ENCODE results near the gene VWDE. TPM values are rescaled to one million over a fixed set of nuclear protein-coding genes. Genes with fewer than 3 reads are reported as not detected.
"Not testable (repeated sequence)": the region's sequence is repeated elsewhere in the genome, so short reads cannot be mapped to it uniquely, and the experiment has no call there.

The VWDE gene
- not detected in 2 replicates for total RNA-seq (2014; rRNA removed; shearing (Covaris generic); ENCODE audit: low replicate concordance)

DNA sequence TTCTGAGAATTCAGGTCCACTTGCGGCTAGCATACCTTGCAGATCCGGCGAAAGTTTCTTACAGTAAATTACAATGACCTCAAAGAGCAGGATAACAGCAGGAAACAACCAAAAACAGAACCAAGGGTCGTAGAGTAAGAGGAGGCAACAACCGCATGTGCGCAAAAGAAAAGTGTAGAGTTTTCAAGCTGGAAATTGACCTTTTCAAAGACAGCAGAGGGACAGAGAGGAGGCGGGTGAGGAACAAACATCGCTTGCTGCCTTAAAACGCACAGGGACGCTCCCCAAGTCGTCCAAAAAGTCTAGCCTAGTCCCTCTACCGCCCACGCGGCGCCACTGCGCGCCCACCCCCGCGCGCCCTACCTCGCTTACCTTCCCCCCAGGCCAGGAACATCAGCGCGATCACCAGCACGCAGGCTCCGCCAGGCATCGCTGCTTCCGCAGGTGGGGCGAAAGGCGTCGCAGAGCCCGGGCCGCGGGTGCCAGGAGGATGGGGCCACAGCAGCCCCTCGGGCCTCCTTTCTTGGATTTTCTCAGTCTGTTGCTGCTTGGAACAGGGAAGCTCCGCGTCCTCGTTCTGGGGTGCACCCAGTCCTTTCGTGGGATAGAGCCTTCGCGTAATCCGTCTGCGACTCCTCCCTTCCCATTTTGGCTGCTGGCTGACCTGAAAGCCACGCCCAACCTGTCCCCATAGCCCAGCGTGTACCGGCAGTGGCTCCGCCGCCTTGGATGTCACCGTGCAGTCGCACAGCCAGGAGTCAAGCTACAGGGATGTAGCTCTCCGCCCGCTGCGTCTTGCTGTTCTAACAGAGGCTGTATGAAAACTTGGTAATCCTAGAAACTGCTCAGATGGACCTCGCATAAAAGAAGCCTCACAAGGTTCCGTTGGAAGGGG lies at the start of gene VWDE:
Gene VWDE (minus strand): TSS at position 579 of the 895 bp plus-strand sequence. CDS start 149 bp downstream, at position 430.
- peak; percentile 2 for DNase-seq
- H3K27me3 ChIP-seq: peaks cover 35% of the 10 kb centered on the region
- H3K4me3 ChIP-seq: peak within 1 kb of the TSS; percentile 20
- H3K36me3 ChIP-seq: no peaks in the 10 kb centered on the region
- no peaks in the 10 kb centered on the region; the same call in 1 of the 2 replicates for H3K9me3 ChIP-seq

DNA sequence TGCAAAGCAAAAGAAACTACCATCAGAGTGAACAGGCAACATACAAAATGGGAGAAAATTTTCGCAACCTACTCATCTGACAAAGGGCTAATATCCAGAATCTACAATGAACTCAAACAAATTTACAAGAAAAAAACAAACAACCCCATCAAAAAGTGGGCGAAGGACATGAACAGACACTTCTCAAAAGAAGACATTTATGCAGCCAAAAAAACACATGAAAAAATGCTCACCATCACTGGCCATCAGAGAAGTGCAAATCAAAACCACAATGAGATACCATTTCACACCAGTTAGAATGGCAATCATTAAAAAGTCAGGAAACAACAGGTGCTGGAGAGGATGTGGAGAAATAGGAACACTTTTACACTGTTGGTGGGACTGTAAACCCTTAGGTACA lies 49.5 kb upstream of the VWDE start:
- not testable (repeated sequence) for H3K9me3 ChIP-seq, H3K27me3 ChIP-seq, H3K4me3 ChIP-seq, H3K36me3 ChIP-seq, DNase-seq

DNA sequence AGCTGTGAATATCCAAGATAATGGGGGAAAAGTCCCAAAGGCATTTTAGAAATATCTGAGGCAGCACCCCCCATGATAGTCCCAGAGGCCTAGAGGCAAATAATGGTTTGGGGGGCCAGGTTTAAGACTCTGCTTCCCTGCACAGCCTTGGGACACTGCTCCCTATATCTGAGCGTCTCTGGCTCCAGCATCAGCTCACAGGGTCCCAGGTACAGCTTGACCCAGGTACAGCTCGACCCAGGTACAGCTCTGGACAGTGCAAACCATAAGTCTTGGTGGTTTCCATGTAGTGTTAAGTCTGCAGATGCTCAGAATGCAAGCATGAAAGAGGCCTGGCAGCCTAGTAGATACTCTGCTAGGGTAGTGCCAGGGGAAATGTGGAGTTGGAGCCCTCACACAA lies 47.0 kb upstream of the VWDE start:
- Histone ChIP-seq H3K27me3 (no peaks in the 10 kb centered on the region; the same call in 1 of the 2 replicates), H3K9me3 (no peaks in the 10 kb centered on the region), H3K36me3 (no peaks in the 10 kb centered on the region), H3K4me3 (no peak overlapping the region)
- DNase-seq: no peak

DNA sequence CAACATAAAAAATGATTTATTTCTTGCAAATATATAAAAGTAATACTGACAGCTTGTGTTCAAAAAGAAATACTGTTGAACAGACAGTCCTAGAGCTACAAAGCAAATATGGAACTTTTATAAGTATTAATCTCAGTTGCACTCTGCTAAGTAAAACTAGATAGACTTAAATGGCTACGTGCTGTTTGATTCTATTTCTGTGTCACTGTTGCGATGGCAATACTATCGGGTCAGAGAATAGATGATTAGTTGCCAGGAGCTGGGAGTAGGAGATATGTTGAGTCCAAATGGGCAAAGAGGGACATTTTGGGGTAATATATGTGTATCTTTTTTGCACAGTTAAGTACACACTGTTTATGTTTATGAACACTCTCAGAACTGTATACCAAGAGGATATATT lies 41.1 kb upstream of the VWDE start:
- Histone ChIP-seq H3K36me3 (no peaks in the 10 kb centered on the region), H3K4me3 (no peak overlapping the region), H3K9me3 (no peaks in the 10 kb centered on the region), H3K27me3 (no peaks in the 10 kb centered on the region; the same call in 1 of the 2 replicates)
- no peak for DNase-seq

DNA sequence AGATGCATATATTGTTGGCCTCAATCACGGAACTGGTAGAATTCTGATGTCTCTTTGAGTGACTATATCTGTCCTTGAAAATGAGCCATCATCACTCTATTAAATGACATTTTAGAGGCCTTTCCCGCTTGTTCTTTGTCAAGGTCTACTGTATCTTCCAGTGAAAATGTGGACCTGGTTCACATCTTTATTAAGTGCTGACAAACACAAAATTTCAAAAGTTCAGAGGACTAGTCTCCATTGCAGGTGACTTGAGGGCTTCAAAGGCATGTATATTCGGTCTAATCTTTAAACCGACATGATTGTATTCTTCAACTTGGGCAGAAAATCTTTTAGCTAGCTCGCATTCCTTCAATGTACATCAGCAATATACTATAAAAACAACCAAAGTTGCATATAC lies 36.6 kb upstream of the VWDE start:
- Histone ChIP-seq H3K4me3 (no peak overlapping the region), H3K36me3 (no peaks in the 10 kb centered on the region), H3K9me3 (no peaks in the 10 kb centered on the region), H3K27me3 (no peaks in the 10 kb centered on the region; the same call in 1 of the 2 replicates)
- DNase-seq: no peak

DNA sequence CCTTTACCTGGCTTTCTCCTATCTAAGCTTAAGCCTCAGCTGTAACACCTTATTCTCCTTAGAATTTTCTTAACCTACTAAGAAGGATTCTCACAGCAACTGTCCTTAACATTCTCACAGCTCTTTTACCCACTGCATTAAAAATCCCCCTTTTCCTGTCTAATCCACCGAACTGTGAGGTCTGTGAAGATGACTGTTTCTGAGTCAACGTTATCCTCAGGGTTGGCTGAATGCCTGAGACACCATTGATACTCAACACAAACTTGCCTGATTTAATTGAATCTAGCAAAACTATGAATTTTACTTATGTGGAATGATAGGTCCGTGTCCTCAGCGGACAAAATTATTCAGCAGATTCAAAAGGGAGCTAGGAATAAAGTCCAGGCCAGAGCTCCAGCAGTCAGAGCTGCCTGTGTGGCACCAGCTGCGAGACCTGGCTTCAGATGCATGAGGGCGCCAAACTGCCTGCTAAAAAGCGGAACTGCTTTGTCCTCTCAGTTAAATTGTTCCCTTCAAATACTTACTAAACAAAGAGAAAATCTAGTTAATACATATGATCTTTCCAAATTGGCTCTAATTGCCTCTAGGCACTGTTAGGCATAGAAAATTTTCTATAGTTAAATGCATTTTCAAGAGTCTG lies 33.4 kb upstream of the VWDE start:
- Histone ChIP-seq H3K9me3 (no peaks in the 10 kb centered on the region), H3K36me3 (no peaks in the 10 kb centered on the region)
- peak; percentile 31 for DNase-seq

DNA sequence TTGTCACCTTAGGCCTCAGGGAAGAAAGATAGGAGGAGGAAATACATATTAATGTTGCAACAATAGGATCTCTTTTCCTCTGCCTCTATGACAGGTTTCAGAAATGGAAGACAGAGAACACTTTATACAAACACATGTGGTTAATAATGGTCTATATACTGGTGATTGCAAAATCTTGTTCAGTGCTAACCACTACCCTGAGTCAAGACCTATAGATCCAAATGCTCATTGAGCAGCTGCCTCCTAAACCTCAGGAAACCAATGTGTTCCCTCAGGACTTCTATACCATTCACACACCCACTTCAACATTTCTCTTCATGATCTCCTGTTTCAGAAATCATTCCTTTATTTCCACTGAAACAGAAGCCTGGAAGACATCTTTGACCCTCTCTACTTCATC lies 32.5 kb upstream of the VWDE start:
- DNase-seq: no peak
- Histone ChIP-seq H3K4me3 (no peak overlapping the region), H3K27me3 (no peaks in the 10 kb centered on the region; the same call in 1 of the 2 replicates), H3K36me3 (no peaks in the 10 kb centered on the region), H3K9me3 (no peaks in the 10 kb centered on the region)

More for the DNA sequence above, 33.4 kb upstream of the VWDE start:
- no peak overlapping the region for H3K4me3 ChIP-seq
- H3K27me3 ChIP-seq: no peaks in the 10 kb centered on the region; the same call in 1 of the 2 replicates

DNA sequence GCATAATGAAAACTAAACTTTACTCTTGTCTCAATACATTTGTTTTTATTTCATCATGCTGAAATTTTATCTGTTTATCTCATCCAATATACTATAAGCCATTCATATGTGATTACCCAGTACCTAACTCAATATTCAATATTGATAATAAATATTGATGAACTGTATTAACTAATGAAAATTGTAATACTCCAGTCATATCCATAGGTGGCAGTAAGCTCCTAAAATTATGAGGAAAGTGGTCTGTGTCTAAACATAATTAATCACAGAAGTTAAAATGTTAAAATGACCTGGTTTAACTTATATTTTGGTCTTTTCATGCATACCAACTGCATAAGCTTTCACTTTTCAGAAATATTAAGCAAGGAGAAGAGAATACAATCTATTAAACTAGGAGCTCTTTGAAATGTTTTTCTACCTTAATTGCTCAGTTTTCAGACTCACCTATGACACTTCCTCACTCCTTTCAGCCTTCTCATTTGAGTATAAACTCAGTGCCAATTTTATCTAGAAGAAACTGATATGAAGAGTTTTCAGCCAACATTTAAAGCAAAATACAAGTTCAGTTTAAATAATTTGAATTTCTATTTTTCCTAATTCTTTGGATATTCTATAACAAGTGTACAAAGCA lies 30.5 kb upstream of the VWDE start:
- no peaks in the 10 kb centered on the region for H3K9me3 ChIP-seq
- H3K4me3 ChIP-seq: no peak overlapping the region
- H3K36me3 ChIP-seq: no peaks in the 10 kb centered on the region
- no peak for DNase-seq
- no peaks in the 10 kb centered on the region; the same call in 1 of the 2 replicates for H3K27me3 ChIP-seq

DNA sequence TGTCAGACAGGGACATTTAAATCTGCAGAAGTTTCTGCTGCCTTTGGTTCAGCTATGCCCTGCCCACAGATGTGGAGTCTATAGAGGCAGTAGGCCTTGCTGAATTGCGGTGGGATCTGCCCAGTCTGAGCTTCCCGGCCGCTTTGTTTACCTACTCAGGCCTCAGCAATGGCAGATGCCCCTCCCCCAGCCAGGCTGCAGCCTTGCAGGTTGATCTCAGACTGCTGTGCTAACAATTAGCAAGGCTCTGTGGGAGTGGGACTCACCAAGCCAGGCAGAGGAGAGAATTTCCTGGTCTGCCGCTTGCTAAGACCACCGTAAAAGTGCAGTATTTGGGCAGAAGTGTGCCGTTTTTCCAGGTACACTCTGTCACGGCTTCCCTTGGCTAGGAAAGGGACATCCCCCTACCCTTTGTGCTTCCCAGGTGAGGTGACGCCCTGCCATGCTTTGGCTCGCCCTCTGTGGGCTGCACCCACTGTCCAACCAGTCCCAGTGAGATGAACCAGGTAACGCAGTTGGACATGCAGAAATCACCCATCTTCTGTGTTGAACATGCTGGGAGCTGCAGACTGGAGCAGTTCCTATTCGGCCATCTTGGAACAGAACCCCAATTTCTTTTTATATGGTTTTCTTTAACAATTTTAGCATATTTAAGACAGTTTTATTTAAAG lies 28.4 kb upstream of the VWDE start:
- Histone ChIP-seq H3K27me3 (no peaks in the 10 kb centered on the region), H3K4me3 (no peak overlapping the region), H3K9me3 (no peaks in the 10 kb centered on the region), H3K36me3 (no peaks in the 10 kb centered on the region)
- no peak for DNase-seq

DNA sequence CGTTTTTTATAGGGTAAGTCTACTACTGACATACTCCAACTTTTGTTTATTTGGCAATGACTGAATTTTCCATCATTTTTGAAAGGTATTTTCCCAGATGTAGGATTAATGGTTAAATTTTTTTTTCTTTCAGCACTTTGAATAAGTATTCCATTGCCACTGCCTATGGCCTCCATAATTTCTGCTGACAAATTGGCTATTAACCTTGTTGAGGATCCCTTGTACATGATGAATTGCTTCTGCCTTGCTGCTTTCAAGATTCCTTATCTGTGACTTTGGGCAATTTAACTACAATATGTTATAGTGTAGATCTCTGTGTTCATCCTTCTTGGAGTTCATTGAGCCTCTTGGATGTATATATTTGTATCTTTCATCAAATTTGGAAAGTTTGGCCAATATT lies 21.6 kb upstream of the VWDE start:
- Histone ChIP-seq H3K27me3 (no peaks in the 10 kb centered on the region), H3K9me3 (peaks cover 5% of the 10 kb centered on the region; the same call in 1 of the 2 replicates), H3K36me3 (no peaks in the 10 kb centered on the region), H3K4me3 (no peak overlapping the region)
- no peak for DNase-seq

DNA sequence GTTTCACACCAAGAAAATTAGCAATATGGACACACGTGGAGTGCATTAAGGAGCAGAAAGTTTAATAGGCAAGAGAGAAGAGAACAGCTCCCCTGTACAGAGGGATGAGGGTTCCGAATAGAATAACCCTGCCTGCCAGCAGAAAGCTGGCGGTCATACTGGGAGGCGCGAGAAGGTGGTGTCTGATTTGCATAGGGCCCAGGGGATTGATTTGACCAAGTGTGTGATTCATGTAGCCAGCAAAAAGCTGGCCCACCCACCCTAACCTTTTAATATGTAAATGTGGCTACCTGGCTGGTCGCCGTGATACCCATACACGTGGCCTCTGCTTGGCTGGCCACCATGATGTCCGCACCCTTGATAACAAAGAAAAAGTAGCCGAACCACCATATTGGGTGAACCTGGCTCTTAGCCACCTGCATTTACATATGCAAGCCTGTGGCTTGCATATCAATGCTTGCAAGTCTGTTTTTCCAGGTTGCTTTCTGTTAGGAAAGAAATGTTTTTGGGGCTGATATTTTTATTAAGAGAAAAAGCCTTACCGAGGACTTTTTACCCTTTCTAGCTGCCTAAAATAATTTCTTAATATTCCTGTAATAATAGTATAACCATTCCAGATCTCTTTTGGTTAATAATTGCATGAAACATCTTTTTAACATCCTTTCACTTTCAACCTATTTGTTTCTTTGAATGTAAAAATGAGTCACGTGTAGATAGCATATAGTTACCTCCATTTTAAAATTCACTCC lies 20.5 kb upstream of the VWDE start:
- DNase-seq: no peak
- peaks cover 5% of the 10 kb centered on the region; the same call in 1 of the 2 replicates for H3K9me3 ChIP-seq
- H3K4me3 ChIP-seq: no peak overlapping the region
- no peaks in the 10 kb centered on the region for H3K36me3 ChIP-seq
- H3K27me3 ChIP-seq: no peaks in the 10 kb centered on the region

DNA sequence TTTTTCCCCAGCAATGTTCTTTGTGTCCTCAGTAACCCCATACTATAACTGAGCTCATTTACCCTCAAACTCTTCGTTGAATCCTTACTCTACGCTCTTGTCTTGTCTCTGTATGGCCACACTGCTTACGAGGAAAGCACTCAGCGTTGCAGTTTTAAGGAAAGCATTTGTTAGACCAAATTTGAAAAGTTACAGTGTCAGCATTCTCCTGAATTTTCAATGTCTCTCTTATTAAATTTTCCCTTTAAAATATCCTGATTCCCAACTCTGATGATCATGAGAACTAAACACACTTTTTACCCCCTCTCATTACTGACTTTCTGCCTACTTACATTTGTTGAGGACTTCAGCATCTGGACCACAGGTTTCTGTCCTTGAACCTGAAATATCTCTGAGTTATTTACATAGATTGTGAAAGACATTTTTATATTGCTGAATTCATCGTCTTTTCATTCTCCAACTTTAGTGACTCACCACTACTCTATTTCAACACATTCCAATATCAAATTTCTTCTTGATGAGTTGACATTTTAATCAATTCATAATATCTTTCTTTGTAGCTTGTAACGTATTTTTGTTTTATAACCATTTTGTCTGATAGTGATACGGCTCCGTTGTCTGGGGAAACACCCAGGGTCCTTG lies 19.8 kb upstream of the VWDE start:
- Histone ChIP-seq H3K4me3 (no peak overlapping the region), H3K9me3 (peaks cover 5% of the 10 kb centered on the region; the same call in 1 of the 2 replicates), H3K36me3 (no peaks in the 10 kb centered on the region), H3K27me3 (no peaks in the 10 kb centered on the region)
- DNase-seq: no peak

DNA sequence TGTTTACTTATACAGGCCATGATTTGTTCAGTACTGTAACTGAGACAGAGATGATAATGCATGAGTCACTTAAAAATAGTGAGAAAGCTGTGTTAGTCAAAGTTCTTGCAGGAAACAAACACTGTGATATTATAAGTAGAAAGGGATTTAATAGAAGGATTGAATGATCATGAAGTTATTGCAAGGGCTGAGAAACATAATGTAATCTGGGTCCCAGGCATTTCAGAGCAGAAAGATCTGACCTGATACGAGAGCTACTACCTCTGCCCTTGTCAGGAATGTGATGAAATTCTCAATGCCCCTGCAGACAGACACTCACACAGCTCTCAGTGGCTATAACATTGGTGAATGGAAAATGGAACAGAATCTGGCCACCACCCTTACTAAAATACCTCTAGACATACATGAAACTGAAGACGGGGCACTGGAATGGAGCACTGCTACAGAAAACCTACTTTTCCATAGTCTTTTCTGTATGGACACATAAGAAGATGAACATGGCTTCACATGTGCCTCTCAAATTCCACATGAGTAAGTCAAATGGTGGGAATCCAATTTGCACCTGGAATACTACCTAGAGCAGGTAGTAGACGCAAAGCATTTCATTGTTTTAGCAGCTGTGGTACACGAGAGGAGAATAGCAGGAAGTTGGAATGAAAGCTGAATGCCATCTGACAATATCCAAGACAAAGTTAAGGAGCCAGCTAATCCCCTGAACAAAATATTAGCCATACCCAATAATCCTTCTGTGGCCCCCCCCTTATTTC lies 19.1 kb upstream of the VWDE start:
- DNase-seq: no peak

DNA sequence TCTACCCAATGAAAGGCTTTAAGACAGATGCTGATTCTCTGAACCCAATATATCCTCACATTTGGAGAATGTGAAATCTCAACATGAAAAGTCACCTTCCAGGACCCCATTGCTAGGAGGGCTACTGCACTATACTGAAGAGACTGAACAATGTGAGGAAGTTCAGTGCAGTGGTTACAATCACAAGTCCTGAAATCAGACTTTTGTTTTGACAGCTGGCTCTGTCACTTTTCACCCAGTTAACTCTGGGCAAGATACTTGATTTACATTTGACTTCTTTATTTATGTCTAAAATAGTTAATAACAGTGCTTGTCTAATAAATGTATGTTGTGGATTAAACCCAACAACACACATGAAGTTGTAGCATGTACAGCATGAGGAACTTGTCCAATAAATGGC lies 14.8 kb upstream of the VWDE start:
- DNase-seq: no peak
- H3K4me3 ChIP-seq: no peak overlapping the region
- no peaks in the 10 kb centered on the region for H3K9me3 ChIP-seq
- H3K36me3 ChIP-seq: no peaks in the 10 kb centered on the region
- H3K27me3 ChIP-seq: no peaks in the 10 kb centered on the region; the same call in 1 of the 2 replicates

More for the DNA sequence above, 19.1 kb upstream of the VWDE start:
- Histone ChIP-seq H3K4me3 (no peak overlapping the region), H3K27me3 (no peaks in the 10 kb centered on the region), H3K9me3 (peaks cover 5% of the 10 kb centered on the region; the same call in 1 of the 2 replicates), H3K36me3 (no peaks in the 10 kb centered on the region)

DNA sequence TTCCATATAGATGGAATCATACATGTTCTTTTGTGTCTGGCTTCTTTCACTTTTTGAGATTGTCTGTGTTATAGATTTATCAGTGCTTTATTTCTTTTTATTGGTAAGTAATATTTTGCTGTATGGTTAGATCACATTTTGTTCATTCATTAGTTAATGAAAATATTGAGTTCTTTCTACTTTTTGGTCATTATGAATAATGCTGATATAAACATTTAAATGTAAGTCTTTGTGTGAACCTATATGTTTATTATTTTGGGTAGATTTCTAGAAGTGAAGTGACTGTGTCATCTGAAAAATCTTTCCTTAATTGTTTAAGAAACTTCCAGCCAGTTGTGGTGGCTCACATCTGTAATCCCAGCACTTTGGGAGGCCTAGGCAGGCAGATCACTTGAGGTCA lies 11.4 kb upstream of the VWDE start:
- Histone ChIP-seq H3K9me3 (no peaks in the 10 kb centered on the region), H3K4me3 (no peak overlapping the region), H3K27me3 (no peaks in the 10 kb centered on the region; the same call in 1 of the 2 replicates), H3K36me3 (no peaks in the 10 kb centered on the region)
- DNase-seq: no peak

Measured in MG63 (cell line).